GM12891 (cell line): ENCODE data around the gene IL27RA.
"Not testable (repeated sequence)": the region's sequence is repeated elsewhere in the genome, so short reads cannot be mapped to it uniquely, and the experiment has no call there.

Source experiments
- PAX5 ChIP-seq: IDR thresholded peaks from 2 replicates; pipeline ENCODE4 v1.6.1; 2011; ENCODE audit warnings: low read length, moderate library complexity, mild to moderate bottlenecking; ENCODE audit not compliant: insufficient read depth, severe bottlenecking
- POLR2A ChIP-seq: IDR thresholded peaks from 2 replicates; pipeline ENCODE4 v1.6.1; 2011; ENCODE audit warnings: low read depth, low read length, control low read depth
- POLR2AphosphoS5 ChIP-seq: IDR thresholded peaks from 2 replicates; pipeline ENCODE4 v1.6.1; 2011; ENCODE audit warnings: low read depth, low read length, control low read depth
- POU2F2 ChIP-seq: IDR thresholded peaks from 2 replicates; pipeline ENCODE4 v1.6.1; 2011; ENCODE audit warnings: low read depth, mild to moderate bottlenecking, control low read depth, low read length, moderate library complexity
- SPI1 ChIP-seq: IDR thresholded peaks from 2 replicates; pipeline ENCODE4 v1.6.1; 2011; ENCODE audit warnings: low read depth, low read length, control low read depth
- TAF1 ChIP-seq: IDR thresholded peaks from 2 replicates; pipeline ENCODE4 v1.6.1; 2011; ENCODE audit warnings: low read depth, low read length, control low read depth

GRCh38 chr19:14050961-14051360 is 19.4 kb downstream of the IL27RA start:
- not testable (repeated sequence) for TF ChIP-seq POLR2A, POLR2AphosphoS5, PAX5, POU2F2, TAF1, SPI1
